GM12878 (cell line): ENCODE data around the gene CAMKK1. TPM values are rescaled to one million over a fixed set of nuclear protein-coding genes. Genes with fewer than 3 reads are reported as not detected.

Source experiments
- ATAC-seq: fragments of 200-7000 bp; cut with Tn5 transposase; 3 replicates; pipeline ENCODE4 v1.9.1; 2020; ENCODE audit warnings: mild to moderate bottlenecking, moderate library complexity
- BruUV-seq: library from RNA; stranded (reverse); fragments of 400-500 nt; replicated peaks from 2 replicates; lab custom pipeline; 2021; lab: Mats Ljungman, UMichigan
- CTCF ChIA-PET: fragments of 300-600 bp; sonication (Branson Sonifier 250); formaldehyde crosslinking; extraction: SDS; loops from one replicate; lab custom pipeline; 2021; ENCODE audit warnings: inconsistent platforms; lab: Yijun Ruan, JAX
- POLR2A ChIA-PET: fragments of 350-600 bp; formaldehyde crosslinking; extraction: SDS; loops from one replicate; lab custom pipeline; 2021; ENCODE audit warnings: inconsistent platforms; lab: Charles Lee
- RAD21 ChIA-PET: fragments of 300-600 bp; sonication (Branson Sonifier 250); formaldehyde crosslinking; loops from one replicate; lab custom pipeline; 2023; ENCODE audit warnings: antibody characterized with exemption; ENCODE audit not compliant: unreplicated experiment; lab: Charles Lee
- SMC1A ChIA-PET: fragments of 300-600 bp; sonication (Branson Sonifier 250); formaldehyde crosslinking; loops from one replicate; lab custom pipeline; 2023; ENCODE audit not compliant: unreplicated experiment, uncharacterized antibody; lab: Charles Lee
- DNase-seq: peaks from one replicate; pipeline ENCODE4 v3.0.0-alpha.2; 2011; ENCODE audit warnings: low read depth, low spot score
- FAIRE-seq: peaks from 3 replicates; lab custom pipeline; 2011; peaks lifted over from hg19 to GRCh38; lab: Jason Lieb, UNC
- H2AFZ ChIP-seq: 2 replicates; pipeline ENCODE4 v1.6.0; 2011; ENCODE audit warnings: low read depth, low read length, control low read depth; ENCODE audit not compliant: control insufficient read depth
- H3K27ac ChIP-seq: 2 replicates; pipeline ENCODE4 v1.5.1; 2011; ENCODE audit warnings: control low read depth; ENCODE audit not compliant: control insufficient read depth, insufficient read depth
- H3K27me3 ChIP-seq, 2 experiments: replicated peaks in 1 of 2; 2 replicates each; pipeline versions ENCODE4 v1.6.0 to v1.6.1; 2011; ENCODE audit warnings: low read length in 1 of 2; ENCODE audit not compliant: control insufficient read depth in 2 of 2, insufficient read depth in 2 of 2
- H3K36me3 ChIP-seq, 2 experiments: 2 replicates each; pipeline ENCODE4 v1.5.1; 2011; ENCODE audit warnings: low read length in 1 of 2; ENCODE audit not compliant: control insufficient read depth in 2 of 2, insufficient read depth in 2 of 2
- H3K4me1 ChIP-seq: 2 replicates; pipeline ENCODE4 v1.6.1; 2011; ENCODE audit warnings: mild to moderate bottlenecking, low read length, moderate library complexity, mixed read lengths; ENCODE audit not compliant: control insufficient read depth, insufficient read depth
- H3K4me2 ChIP-seq: 2 replicates; pipeline ENCODE4 v1.6.0; 2011; ENCODE audit warnings: control low read depth; ENCODE audit not compliant: control insufficient read depth, insufficient read depth
- H3K4me3 ChIP-seq: fragments of 200-600 bp; sonication (generic); 2 replicates; pipeline ENCODE4 v1.5.1; 2016
- H3K79me2 ChIP-seq: 2 replicates; pipeline ENCODE4 v1.6.0; 2011; ENCODE audit warnings: low read length; ENCODE audit not compliant: control insufficient read depth, insufficient read depth
- H3K9ac ChIP-seq: 2 replicates; pipeline ENCODE4 v1.8.0; 2011; ENCODE audit warnings: low read length, control low read depth, mixed read lengths; ENCODE audit not compliant: control insufficient read depth, insufficient read depth
- H3K9me3 ChIP-seq: replicated peaks from 3 replicates; pipeline ENCODE4 v1.5.1; 2011; ENCODE audit warnings: mild to moderate bottlenecking, low read length; ENCODE audit not compliant: control insufficient read depth, insufficient read depth
- H4K20me1 ChIP-seq: 2 replicates; pipeline ENCODE4 v1.6.0; 2011; ENCODE audit not compliant: control insufficient read depth, insufficient read depth
- BCLAF1 ChIP-seq: fragments of 450-650 bp; IDR thresholded peaks from 2 replicates; pipeline ENCODE4 v1.6.1; 2017; ENCODE audit warnings: antibody characterized with exemption, mild to moderate bottlenecking, moderate library complexity
- DPF2 ChIP-seq: fragments of 450-650 bp; IDR thresholded peaks from 2 replicates; pipeline ENCODE4 v1.6.1; 2017; ENCODE audit warnings: mild to moderate bottlenecking
- FOXK2 ChIP-seq: fragments of 450-650 bp; IDR thresholded peaks from 2 replicates; pipeline ENCODE4 v1.6.1; 2017; ENCODE audit warnings: mild to moderate bottlenecking, moderate library complexity
- PRDM15 ChIP-seq: fragments of 450-650 bp; formaldehyde crosslinking; IDR thresholded peaks from 2 replicates; pipeline ENCODE4 v1.4.0; 2020; ENCODE audit warnings: mild to moderate bottlenecking, moderate library complexity
- SMARCA5 ChIP-seq: fragments of 450-650 bp; IDR thresholded peaks from 2 replicates; pipeline ENCODE4 v1.6.1; 2017; ENCODE audit warnings: mild to moderate bottlenecking
- WGBS: methylation state at CpG from one replicate; pipeline ENCODE4 v1.1.6; 2016; ENCODE audit warnings: low lambda C conversion rate; ENCODE audit not compliant: insufficient replicate concordance, insufficient coverage; ENCODE audit errors: missing lambda C conversion rate; 5-methylcytosine and 5-hydroxymethylcytosine counted together
- in situ Hi-C: fragments of 300-500 bp; cut with MboI; formaldehyde crosslinking; loops from 9 replicates; pipeline ENCODE4 v1.14.3; 2018; ENCODE audit warnings: mixed read lengths
- intact Hi-C: fragments of 100-400 bp; cut with micrococcal nuclease; formaldehyde crosslinking; loops from one replicate; pipeline ENCODE4 v1.14.2; 2022; ENCODE audit not compliant: unreplicated experiment
- polyA plus RNA-seq, 11 experiments: library from polyadenylated mRNA; depleted of rRNA in 4 of 11; unstranded in 6 of 11; stranded (reverse) in 5 of 11; fragments of >200 nt; fragmentation: Nextera tagmentation in 4 of 11; fragmentation: Illumina TruSeq in 1 of 11; extraction: Ambion mirVana in 4 of 11; extraction: Trizol in 1 of 11; gene quantifications; 1 replicate in 1 of 11; 2 replicates in 10 of 11; pipeline versions ENCODE4 v1.2.1 to v1.2.3, GENCODE V29; 2011 to 2016; ENCODE audit warnings: inconsistent platforms in 2 of 11, missing spikeins in 2 of 11, low read depth in 1 of 11
- total RNA-seq, 4 experiments: library from RNA; depleted of rRNA in 3 of 4; stranded (reverse); fragments of >200 nt in 3 of 4; fragmentation: Illumina TruSeq in 1 of 4; extraction: Trizol in 1 of 4; gene quantifications; 2 replicates each; pipeline versions ENCODE4 v1.2.1 to v1.2.3, GENCODE V29; 2013 to 2021
- TF ChIP-seq, protein P1 (sequence below): IDR thresholded peaks from 2 replicates; pipeline ENCODE4 v1.6.1; 2011; ENCODE audit warnings: low read depth, mild to moderate bottlenecking, low read length, moderate library complexity, borderline replicate concordance; ENCODE audit errors: extremely low read depth
- TF ChIP-seq, protein P2 (sequence below): fragments of 450-650 bp; formaldehyde crosslinking; IDR thresholded peaks from 2 replicates; pipeline ENCODE4 v1.5.0; 2022; ENCODE audit warnings: mild to moderate bottlenecking, missing genetic modification characterization

The CAMKK1 gene
- total and polyA plus RNA-seq, 10 of the 15 experiments (the other 5 are each of a cell fraction or from before 2014, with no cell fraction given), result 0.06 to 0.84 (median 0.37) TPM

- Histone ChIP-seq H3K9me3 (no peaks in the 10 kb centered on the region), H3K4me2 (no peak overlapping the region), H3K4me1 (peaks cover 6% of the 10 kb centered on the region; the same call in 1 of the 2 replicates), H4K20me1 (no peaks in the 10 kb centered on the region), H2AFZ (no peak overlapping the region), H3K27ac (no peak overlapping the region), H3K36me3 (peaks cover 7 to 36% of the 10 kb centered on the region in 2 experiments), H3K27me3 (no peaks in the 10 kb centered on the region), H3K4me3 (no peak overlapping the region), H3K9ac (no peak overlapping the region), H3K79me2 (no peaks in the 10 kb centered on the region)
- RAD21 ChIA-PET, result interaction anchor here (2.2 kb wide), 1 partner anchor 81 kb away, joined by 15 read pairs; no protein-coding TSS in a partner anchor
- FAIRE-seq (no peak), DNase-seq (no peak), ATAC-seq (no peak)
- 62% methylated on average over 6 of the region's 6 CpGs for WGBS
- BruUV-seq, result no TSS peak
- TF ChIP-seq PRDM15 (CRISPR knock-in tag) (no peak), DPF2 (no peak), FOXK2 (no peak), SMARCA5 (no peak), BCLAF1 (no peak)
- TF ChIP-seq, protein P1, sequence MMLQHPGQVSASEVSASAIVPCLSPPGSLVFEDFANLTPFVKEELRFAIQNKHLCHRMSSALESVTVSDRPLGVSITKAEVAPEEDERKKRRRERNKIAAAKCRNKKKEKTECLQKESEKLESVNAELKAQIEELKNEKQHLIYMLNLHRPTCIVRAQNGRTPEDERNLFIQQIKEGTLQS, result no peak
- TF ChIP-seq, protein P2, sequence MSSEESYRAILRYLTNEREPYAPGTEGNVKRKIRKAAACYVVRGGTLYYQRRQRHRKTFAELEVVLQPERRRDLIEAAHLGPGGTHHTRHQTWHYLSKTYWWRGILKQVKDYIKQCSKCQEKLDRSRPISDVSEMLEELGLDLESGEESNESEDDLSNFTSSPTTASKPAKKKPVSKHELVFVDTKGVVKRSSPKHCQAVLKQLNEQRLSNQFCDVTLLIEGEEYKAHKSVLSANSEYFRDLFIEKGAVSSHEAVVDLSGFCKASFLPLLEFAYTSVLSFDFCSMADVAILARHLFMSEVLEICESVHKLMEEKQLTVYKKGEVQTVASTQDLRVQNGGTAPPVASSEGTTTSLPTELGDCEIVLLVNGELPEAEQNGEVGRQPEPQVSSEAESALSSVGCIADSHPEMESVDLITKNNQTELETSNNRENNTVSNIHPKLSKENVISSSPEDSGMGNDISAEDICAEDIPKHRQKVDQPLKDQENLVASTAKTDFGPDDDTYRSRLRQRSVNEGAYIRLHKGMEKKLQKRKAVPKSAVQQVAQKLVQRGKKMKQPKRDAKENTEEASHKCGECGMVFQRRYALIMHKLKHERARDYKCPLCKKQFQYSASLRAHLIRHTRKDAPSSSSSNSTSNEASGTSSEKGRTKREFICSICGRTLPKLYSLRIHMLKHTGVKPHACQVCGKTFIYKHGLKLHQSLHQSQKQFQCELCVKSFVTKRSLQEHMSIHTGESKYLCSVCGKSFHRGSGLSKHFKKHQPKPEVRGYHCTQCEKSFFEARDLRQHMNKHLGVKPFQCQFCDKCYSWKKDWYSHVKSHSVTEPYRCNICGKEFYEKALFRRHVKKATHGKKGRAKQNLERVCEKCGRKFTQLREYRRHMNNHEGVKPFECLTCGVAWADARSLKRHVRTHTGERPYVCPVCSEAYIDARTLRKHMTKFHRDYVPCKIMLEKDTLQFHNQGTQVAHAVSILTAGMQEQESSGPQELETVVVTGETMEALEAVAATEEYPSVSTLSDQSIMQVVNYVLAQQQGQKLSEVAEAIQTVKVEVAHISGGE, result no peak
- intact Hi-C loops (no loop called here), in situ Hi-C loops (no loop called here)
- SMC1A ChIA-PET, result no interaction called here
- POLR2A ChIA-PET, result interaction anchor here (0.7 kb wide), 1 partner anchor 28 kb away, joined by 4 read pairs; no protein-coding TSS in a partner anchor
- CTCF ChIA-PET, result interaction anchor here (0.7 to 5.0 kb wide), 4 partner anchors 8 to 81 kb away, joined by 3 to 33 read pairs (median 16); no protein-coding TSS in a partner anchor
Observed at GRCh38 chr17:3818786-3819185, 74.1 kb downstream of the CAMKK1 start.
